HCT116 (cell line): ENCODE data around the gene CCHCR1. TPM values are rescaled to one million over a fixed set of nuclear protein-coding genes. Genes with fewer than 3 reads are reported as not detected.

Experiments used
- ATAC-seq: fragments of 200-7000 bp; cut with Tn5 transposase; 2 replicates; pipeline ENCODE4 v1.9.1; 2020; ENCODE audit warnings: mild to moderate bottlenecking, moderate library complexity
- BruUV-seq: library from RNA; stranded (reverse); fragments of 400-500 nt; replicated peaks from 2 replicates; lab custom pipeline; 2021; lab: Mats Ljungman, UMichigan
- CTCF ChIA-PET: fragments of 300-600 bp; sonication (Branson Sonifier 250); formaldehyde crosslinking; loops from one replicate; lab custom pipeline; 2021; ENCODE audit warnings: antibody characterized with exemption; lab: Charles Lee
- POLR2A ChIA-PET: fragments of 300-600, 350-600 bp; sonication (Branson Sonifier 250); formaldehyde crosslinking; loops from one replicate; lab custom pipeline; 2021; ENCODE audit warnings: antibody characterized with exemption; lab: Charles Lee
- RAD21 ChIA-PET, 2 experiments: fragments of 300-600 bp; sonication (Branson Sonifier 250); formaldehyde crosslinking; loops; one replicate each; lab custom pipeline; 2023; ENCODE audit warnings: low total read pairs in 2 of 2; ENCODE audit not compliant: uncharacterized antibody in 2 of 2, unreplicated experiment in 2 of 2, low non-redundant PET in 1 of 2; lab: Charles Lee
- DNase-seq: peaks from one replicate; pipeline ENCODE4 v3.0.0-alpha.2; 2010; ENCODE audit warnings: low read depth, low spot score
- H2AFZ ChIP-seq: fragments of 200-600 bp; shearing (Covaris generic), sonication (generic); 2 replicates; pipeline ENCODE4 v1.6.1; 2017; ENCODE audit warnings: low read depth, mixed run types, mixed read lengths, antibody characterized with exemption, low read length; ENCODE audit not compliant: poor library complexity, severe bottlenecking
- H3K27ac ChIP-seq: 2 replicates; pipeline ENCODE4 v1.5.1; 2012; ENCODE audit warnings: low read depth, low read length
- H3K27me3 ChIP-seq: fragments of 200-600 bp; sonication (generic); 2 replicates; pipeline ENCODE4 v1.6.1; 2016; ENCODE audit warnings: mixed run types, low read length, mixed read lengths; ENCODE audit not compliant: insufficient read depth
- H3K36me3 ChIP-seq, 2 experiments: fragments of 200-500 bp in 1 of 2; fragments of 200-600 bp in 1 of 2; sonication (Bioruptor generic) in 1 of 2; sonication (generic) in 1 of 2; 2 replicates each; pipeline versions ENCODE4 v1.5.1 to v1.6.1; 2014 to 2016; ENCODE audit warnings: low read length in 2 of 2, inconsistent platforms in 1 of 2, mixed read lengths in 1 of 2, mixed run types in 1 of 2; ENCODE audit not compliant: insufficient read depth in 2 of 2, control insufficient read depth in 1 of 2
- H3K4me1 ChIP-seq, 2 experiments: fragments of 200-600 bp in 1 of 2; sonication (generic) in 1 of 2; 2 replicates each; pipeline versions ENCODE4 v1.5.1 to v1.6.1; 2012 to 2017; ENCODE audit warnings: low read length in 2 of 2, inconsistent platforms in 1 of 2, mild to moderate bottlenecking in 1 of 2, mixed read lengths in 1 of 2, mixed run types in 1 of 2, moderate library complexity in 1 of 2; ENCODE audit not compliant: insufficient read depth in 2 of 2, control insufficient read depth in 1 of 2
- H3K4me2 ChIP-seq: fragments of 200-600 bp; sonication (generic); 2 replicates; pipeline ENCODE4 v1.6.1; 2017; ENCODE audit warnings: mixed run types, low read length, mixed read lengths
- H3K4me3 ChIP-seq, 2 experiments: fragments of 200-600 bp in 1 of 2; sonication (generic) in 1 of 2; replicated peaks in 1 of 2; 2 replicates each; pipeline ENCODE4 v1.5.1; 2011 to 2016; ENCODE audit warnings: low read length in 2 of 2, control low read depth in 1 of 2, low read depth in 1 of 2, mild to moderate bottlenecking in 1 of 2, mixed read lengths in 1 of 2, mixed run types in 1 of 2
- H3K79me2 ChIP-seq: fragments of 200-600 bp; sonication (generic); 2 replicates; pipeline ENCODE4 v1.6.1; 2017; ENCODE audit warnings: mild to moderate bottlenecking, mixed run types, low read length, moderate library complexity, mixed read lengths; ENCODE audit not compliant: insufficient read depth
- H3K9ac ChIP-seq: fragments of 200-600 bp; sonication (generic); 2 replicates; pipeline ENCODE4 v1.6.1; 2016; ENCODE audit warnings: low read length, mixed read lengths
- H3K9me2 ChIP-seq: fragments of 200-600 bp; sonication (generic), shearing (Covaris generic); 2 replicates; pipeline ENCODE4 v1.6.1; 2017; ENCODE audit warnings: mixed run types, mild to moderate bottlenecking, moderate library complexity; ENCODE audit not compliant: insufficient read depth
- H3K9me3 ChIP-seq, 2 experiments: fragments of 200-500 bp in 1 of 2; fragments of 200-600 bp in 1 of 2; sonication (Bioruptor generic) in 1 of 2; sonication (generic) in 1 of 2; 2 replicates each; pipeline ENCODE4 v1.6.1; 2014 to 2017; ENCODE audit warnings: low read length in 2 of 2, mixed read lengths in 2 of 2, inconsistent platforms in 1 of 2, low read depth in 1 of 2, mild to moderate bottlenecking in 1 of 2, mixed run types in 1 of 2, moderate library complexity in 1 of 2; ENCODE audit not compliant: control insufficient read depth in 1 of 2, insufficient read depth in 1 of 2
- H4K20me1 ChIP-seq: fragments of 200-600 bp; sonication (generic), shearing (Covaris generic); 2 replicates; pipeline ENCODE4 v1.6.1; 2017; ENCODE audit warnings: mixed run types, mild to moderate bottlenecking, moderate library complexity; ENCODE audit not compliant: insufficient read depth
- ATF3 ChIP-seq: IDR thresholded peaks from 2 replicates; pipeline ENCODE4 v1.6.1; 2012
- EGR1 ChIP-seq: IDR thresholded peaks from 2 replicates; pipeline ENCODE4 v1.6.1; 2012; ENCODE audit warnings: low read depth
- ELF1 ChIP-seq: IDR thresholded peaks from 2 replicates; pipeline ENCODE4 v1.6.1; 2012; ENCODE audit warnings: low read depth, borderline replicate concordance
- EZH2phosphoT487 ChIP-seq: fragments of 200-600 bp; IDR thresholded peaks from 2 replicates; pipeline ENCODE4 v1.6.1; 2018; ENCODE audit warnings: antibody characterized with exemption, borderline replicate concordance
- FOSL1 ChIP-seq: IDR thresholded peaks from 2 replicates; pipeline ENCODE4 v1.6.1; 2012; ENCODE audit warnings: low read depth
- JUND ChIP-seq: IDR thresholded peaks from 2 replicates; pipeline ENCODE4 v1.6.1; 2012
- RAD21 ChIP-seq: IDR thresholded peaks from 2 replicates; pipeline ENCODE4 v1.6.1; 2012; ENCODE audit warnings: low read depth, mild to moderate bottlenecking
- REST ChIP-seq: IDR thresholded peaks from 2 replicates; pipeline ENCODE4 v1.6.1; 2012; ENCODE audit warnings: low read depth
- SIN3A ChIP-seq: IDR thresholded peaks from 2 replicates; pipeline ENCODE4 v1.6.1; 2012; ENCODE audit warnings: low read depth
- SP1 ChIP-seq: IDR thresholded peaks from 2 replicates; pipeline ENCODE4 v1.6.1; 2012; ENCODE audit warnings: low read depth
- SRF ChIP-seq: IDR thresholded peaks from 2 replicates; pipeline ENCODE4 v1.6.1; 2012; ENCODE audit warnings: low read depth
- TCF7L2 ChIP-seq: IDR thresholded peaks from 2 replicates; pipeline ENCODE4 v1.7.0; 2011; ENCODE audit warnings: borderline replicate concordance, inconsistent platforms; ENCODE audit not compliant: insufficient read depth, insufficient read length; ENCODE audit errors: extremely low read depth
- YY1 ChIP-seq: IDR thresholded peaks from 2 replicates; pipeline ENCODE4 v1.6.1; 2011; ENCODE audit warnings: low read length, low read depth, moderate library complexity, mild to moderate bottlenecking; ENCODE audit not compliant: insufficient replicate concordance; ENCODE audit errors: extremely low read depth
- ZBTB33 ChIP-seq: IDR thresholded peaks from 2 replicates; pipeline ENCODE4 v1.6.1; 2011; ENCODE audit warnings: mild to moderate bottlenecking, low read length, moderate library complexity; ENCODE audit not compliant: insufficient replicate concordance; ENCODE audit errors: extremely low read depth
- ZNF274 ChIP-seq: fragments of 200-500 bp; sonication (Bioruptor generic); IDR thresholded peaks from 2 replicates; pipeline ENCODE4 v1.6.1; 2014; ENCODE audit warnings: mild to moderate bottlenecking, low read depth, low read length, inconsistent platforms
- intact Hi-C: fragments of 100-400 bp; cut with micrococcal nuclease; formaldehyde crosslinking; loops from 2 replicates; pipeline ENCODE4 v1.10.0; 2022
- total RNA-seq: library from RNA; stranded (reverse); gene quantifications from one replicate; pipeline ENCODE4 v1.2.1, GENCODE V29; 2021; ENCODE audit not compliant: unreplicated experiment

Gene CCHCR1
- total RNA-seq, 1 experiment from 2014 or later, result 40.7 TPM

- TF ChIP-seq JUND, result no peak
- no peak for TF ChIP-seq ZNF274
- TF ChIP-seq SP1, result no peak
- TF ChIP-seq RAD21, result no peak
- TF ChIP-seq EZH2phosphoT487, result no peak
- no peak for TF ChIP-seq ZBTB33
- TF ChIP-seq FOSL1, result no peak
- no peak for TF ChIP-seq SRF
- TF ChIP-seq TCF7L2, result no peak
These were observed 12.6 kb downstream of the CCHCR1 start (continued) for GRCh38 chr6:31144970-31145340.

GRCh38 chr6:31144296-31144969, 13.2 kb downstream of the CCHCR1 start:
- Histone ChIP-seq H4K20me1 (no peaks in the 10 kb centered on the region), H3K4me2 (no peak overlapping the region), H3K36me3 (peaks cover 0 to 3% of the 10 kb centered on the region in 2 experiments; a peak in 1 of 4 replicates), H3K27ac (no peak overlapping the region), H2AFZ (no peak overlapping the region), H3K9me3 (no peaks in the 10 kb centered on the region), H3K4me3 (no peak overlapping the region), H3K9ac (no peak overlapping the region), H3K27me3 (no peaks in the 10 kb centered on the region), H3K79me2 (no peaks in the 10 kb centered on the region)
- POLR2A ChIA-PET, result no interaction called here
- CTCF ChIA-PET, result no interaction called here
- BruUV-seq, result no TSS peak
- RAD21 ChIA-PET, result no interaction called here
- ATAC-seq, result no peak
- no peak for TF ChIP-seq ATF3
- TF ChIP-seq EGR1, result no peak
- TF ChIP-seq REST, result no peak
- no peak for TF ChIP-seq EZH2phosphoT487
- TF ChIP-seq SIN3A, result no peak
- TF ChIP-seq SP1, result no peak
- TF ChIP-seq YY1, result no peak
- TF ChIP-seq ELF1, result no peak
- TF ChIP-seq ZNF274, result no peak
- TF ChIP-seq, all 23 proteins: peak for 0
- intact Hi-C loops, result no loop called here
- DNase-seq, result no peak
- no peaks in the 10 kb centered on the region for H3K9me2 ChIP-seq
- no peaks in the 10 kb centered on the region for H3K4me1 ChIP-seq
